Activated CD4-positive, alpha-beta T cell treated with anti-CD3 and anti-CD28 coated beads, Interleukin-2, amount 10 ng/mL, durations not matched to agents 7 days and 5 days (primary cell): ENCODE data around the gene MAP2K5. TPM values are rescaled to one million over a fixed set of nuclear protein-coding genes. Genes with fewer than 3 reads are reported as not detected.
A peak's percentile ranks its signal among the peaks of the same experiment; 100 is the strongest.

ENCODE experiments used
- CTCF ChIA-PET: fragments of 350-600 bp; sonication (Branson Sonifier 250); formaldehyde crosslinking; loops from one replicate; lab custom pipeline; 2021; ENCODE audit warnings: antibody characterized with exemption; lab: Charles Lee
- POLR2A ChIA-PET: fragments of 350-600 bp; sonication (Branson Sonifier 250); formaldehyde crosslinking; loops from one replicate; lab custom pipeline; 2021; ENCODE audit warnings: antibody characterized with exemption; lab: Charles Lee
- DNase-seq: peaks from one replicate; pipeline ENCODE4 v3.0.0-alpha.2; 2020
- H3K27ac Mint-ChIP-seq: one replicate; pipeline ENCODE4 v1.8.0; 2021; ENCODE audit warnings: mild to moderate bottlenecking, moderate library complexity, mixed read lengths
- H3K27me3 Mint-ChIP-seq: one replicate; pipeline ENCODE4 v1.8.0; 2021; ENCODE audit warnings: mixed read lengths
- H3K36me3 Mint-ChIP-seq: one replicate; pipeline ENCODE4 v1.8.0; 2021; ENCODE audit warnings: low read depth, mixed read lengths
- H3K4me1 Mint-ChIP-seq: one replicate; pipeline ENCODE4 v1.8.0; 2021; ENCODE audit warnings: mixed read lengths
- H3K4me3 Mint-ChIP-seq: one replicate; pipeline ENCODE4 v1.8.0; 2021; ENCODE audit warnings: mild to moderate bottlenecking, moderate library complexity, mixed read lengths
- H3K9me3 Mint-ChIP-seq: one replicate; pipeline ENCODE4 v1.8.0; 2021; ENCODE audit warnings: mixed read lengths
- total RNA-seq, 2 experiments: library from RNA; stranded (reverse); gene quantifications; one replicate each; pipeline ENCODE4 v1.2.3, GENCODE V29; 2021

Gene MAP2K5
- total RNA-seq, 2 experiments from 2014 or later: 25.9 to 26.3 TPM

- CTCF ChIA-PET: interaction anchor here (1.3 kb wide), 1 partner anchor 21 kb away, joined by 3 read pairs; no protein-coding TSS in a partner anchor
- no peak overlapping the region for H3K27ac Mint-ChIP-seq
- H3K9me3 Mint-ChIP-seq: no peaks in the 10 kb centered on the region
- no peaks in the 10 kb centered on the region for H3K27me3 Mint-ChIP-seq
- POLR2A ChIA-PET: no interaction called here
- peaks cover 9% of the 10 kb centered on the region for H3K4me1 Mint-ChIP-seq
- peaks cover 12% of the 10 kb centered on the region for H3K36me3 Mint-ChIP-seq
- no peak overlapping the region for H3K4me3 Mint-ChIP-seq
- DNase-seq: no peak
Observed at GRCh38 chr15:67551207-67551743, 8.8 kb downstream of the MAP2K5 start.

GRCh38 chr15:67554580-67554979, 12.1 kb downstream of the MAP2K5 start:
- Mint-ChIP-seq H3K9me3 (peaks cover 4% of the 10 kb centered on the region), H3K27me3 (no peaks in the 10 kb centered on the region), H3K36me3 (peaks cover 41% of the 10 kb centered on the region), H3K4me1 (peaks cover 3% of the 10 kb centered on the region), H3K4me3 (no peak overlapping the region), H3K27ac (no peak overlapping the region)
- DNase-seq: no peak
- ChIA-PET POLR2A (no interaction called here), CTCF (no interaction called here)

GRCh38 chr15:67556976-67557570, 14.6 kb downstream of the MAP2K5 start:
- DNase-seq: no peak
- ChIA-PET POLR2A (interaction anchor here (0.6 kb wide), 1 partner anchor 85 kb away, joined by 3 read pairs; no protein-coding TSS in a partner anchor), CTCF (interaction anchor here (0.7 to 1.1 kb wide), 2 partner anchors 11 to 24 kb away, joined by 4 to 5 read pairs; no protein-coding TSS in a partner anchor)
- Mint-ChIP-seq H3K27ac (no peak overlapping the region), H3K9me3 (peaks cover 4% of the 10 kb centered on the region), H3K4me1 (peaks cover 3% of the 10 kb centered on the region), H3K36me3 (peaks cover 40% of the 10 kb centered on the region), H3K27me3 (no peaks in the 10 kb centered on the region), H3K4me3 (no peak overlapping the region)

- no peak for DNase-seq
- ChIA-PET CTCF (no interaction called here), POLR2A (no interaction called here)
- peaks cover 4% of the 10 kb centered on the region for H3K9me3 Mint-ChIP-seq
- H3K36me3 Mint-ChIP-seq: peaks cover 40% of the 10 kb centered on the region
- no peak overlapping the region for H3K27ac Mint-ChIP-seq
- H3K4me1 Mint-ChIP-seq: peaks cover 3% of the 10 kb centered on the region
- no peak overlapping the region for H3K4me3 Mint-ChIP-seq
- no peaks in the 10 kb centered on the region for H3K27me3 Mint-ChIP-seq
Observed at GRCh38 chr15:67558502-67558901, 16.0 kb downstream of the MAP2K5 start.

GRCh38 chr15:67559158-67559557, 16.7 kb downstream of the MAP2K5 start:
- Mint-ChIP-seq H3K36me3 (peaks cover 45% of the 10 kb centered on the region), H3K27ac (no peak overlapping the region), H3K27me3 (no peaks in the 10 kb centered on the region), H3K9me3 (peaks cover 4% of the 10 kb centered on the region), H3K4me1 (peaks cover 6% of the 10 kb centered on the region), H3K4me3 (no peak overlapping the region)
- ChIA-PET CTCF (no interaction called here), POLR2A (no interaction called here)
- no peak for DNase-seq

GRCh38 chr15:67559576-67559975, 17.1 kb downstream of the MAP2K5 start:
- Mint-ChIP-seq H3K4me1 (peaks cover 10% of the 10 kb centered on the region), H3K4me3 (no peak overlapping the region), H3K9me3 (peaks cover 4% of the 10 kb centered on the region), H3K36me3 (peaks cover 47% of the 10 kb centered on the region), H3K27me3 (no peaks in the 10 kb centered on the region), H3K27ac (no peak overlapping the region)
- DNase-seq: no peak
- ChIA-PET CTCF (no interaction called here), POLR2A (no interaction called here)

GRCh38 chr15:67560320-67560719, 17.8 kb downstream of the MAP2K5 start:
- Mint-ChIP-seq H3K9me3 (peaks cover 4% of the 10 kb centered on the region), H3K27me3 (no peaks in the 10 kb centered on the region), H3K36me3 (peaks cover 45% of the 10 kb centered on the region), H3K27ac (no peak overlapping the region), H3K4me1 (peaks cover 16% of the 10 kb centered on the region), H3K4me3 (no peak overlapping the region)
- DNase-seq: no peak
- CTCF ChIA-PET: interaction anchor here (1.0 to 1.3 kb wide), 3 partner anchors 11 to 78 kb away, joined by 3 read pairs; partner anchors contain the start of gene MAP2K5
- POLR2A ChIA-PET: no interaction called here

GRCh38 chr15:67563092-67563491, 20.6 kb downstream of the MAP2K5 start:
- ChIA-PET POLR2A (no interaction called here), CTCF (no interaction called here)
- Mint-ChIP-seq H3K4me3 (no peak overlapping the region), H3K4me1 (peaks cover 15% of the 10 kb centered on the region), H3K36me3 (peaks cover 31% of the 10 kb centered on the region), H3K27me3 (no peaks in the 10 kb centered on the region), H3K27ac (no peak overlapping the region), H3K9me3 (peaks cover 4% of the 10 kb centered on the region)
- DNase-seq: no peak

- H3K4me3 Mint-ChIP-seq: no peak overlapping the region
- CTCF ChIA-PET: no interaction called here
- H3K9me3 Mint-ChIP-seq: no peaks in the 10 kb centered on the region
Observed at GRCh38 chr15:67564021-67564967, 21.8 kb downstream of the MAP2K5 start.

GRCh38 chr15:67564968-67565345, 22.5 kb downstream of the MAP2K5 start:
- no peak for DNase-seq
- ChIA-PET POLR2A (no interaction called here), CTCF (no interaction called here)
- Mint-ChIP-seq H3K27me3 (no peaks in the 10 kb centered on the region), H3K27ac (peak overlapping the region; percentile 68), H3K4me1 (peaks cover 15% of the 10 kb centered on the region), H3K36me3 (peaks cover 18% of the 10 kb centered on the region), H3K9me3 (no peaks in the 10 kb centered on the region), H3K4me3 (no peak overlapping the region)

More at GRCh38 chr15:67564021-67564967, 21.8 kb downstream of the MAP2K5 start:
- POLR2A ChIA-PET: no interaction called here
- Mint-ChIP-seq H3K4me1 (peaks cover 15% of the 10 kb centered on the region), H3K27ac (no peak overlapping the region), H3K36me3 (peaks cover 23% of the 10 kb centered on the region), H3K27me3 (no peaks in the 10 kb centered on the region)
- no peak for DNase-seq

GRCh38 chr15:67569668-67570067, 27.2 kb downstream of the MAP2K5 start:
- POLR2A ChIA-PET: no interaction called here
- CTCF ChIA-PET: interaction anchor here (0.6 kb wide), 1 partner anchor 990 kb away, joined by 3 read pairs; no protein-coding TSS in a partner anchor
- H3K9me3 Mint-ChIP-seq: no peaks in the 10 kb centered on the region
- peaks cover 7% of the 10 kb centered on the region for H3K4me1 Mint-ChIP-seq
- no peak overlapping the region for H3K27ac Mint-ChIP-seq
- no peaks in the 10 kb centered on the region for H3K27me3 Mint-ChIP-seq
- H3K36me3 Mint-ChIP-seq: peaks cover 10% of the 10 kb centered on the region
- DNase-seq: no peak
- H3K4me3 Mint-ChIP-seq: no peak overlapping the region

- Mint-ChIP-seq H3K27me3 (no peaks in the 10 kb centered on the region), H3K4me1 (no peaks in the 10 kb centered on the region), H3K27ac (no peak overlapping the region), H3K4me3 (no peak overlapping the region), H3K36me3 (peaks cover 3% of the 10 kb centered on the region), H3K9me3 (no peaks in the 10 kb centered on the region)
- ChIA-PET CTCF (interaction anchor here (1.3 kb wide), 1 partner anchor 40 kb away, joined by 3 read pairs; no protein-coding TSS in a partner anchor), POLR2A (no interaction called here)
- no peak for DNase-seq
Observed at GRCh38 chr15:67570875-67571647, 28.6 kb downstream of the MAP2K5 start.
